Measurements from ENCODE around the gene RAMP2.

Gene RAMP2

GRCh38 chr17:42781639-42782165 lies 20.7 kb downstream of the RAMP2 start:
- H3K36me3 ChIP-seq (ENCODE audit: control insufficient read depth, insufficient read depth, low read length) = no peaks in the 10 kb centered on the region
- H3K79me2 ChIP-seq = no peaks in the 10 kb centered on the region
- no peak for TF ChIP-seq CTCF (IDR thresholded peaks at IDR 0.05)
- H2AFZ ChIP-seq = no peak overlapping the region
- no peaks in the 10 kb centered on the region for H3K9me3 ChIP-seq (ENCODE audit: control insufficient read depth, low read length)
- H3K4me1 ChIP-seq = no peaks in the 10 kb centered on the region
- H3K4me3 ChIP-seq (ENCODE audit: low read depth, low read length) = no peak overlapping the region
- peaks cover 7% of the 10 kb centered on the region for H3K27me3 ChIP-seq (ENCODE audit: control insufficient read depth, insufficient read depth, low read length)
- H3K9ac ChIP-seq = no peak overlapping the region
- no peak overlapping the region for H3K27ac ChIP-seq
- H3K4me2 ChIP-seq (ENCODE audit: low read length) = no peak overlapping the region

GRCh38 chr17:42782166-42783061 lies 21.4 kb downstream of the RAMP2 start:
- Histone ChIP-seq H3K9ac (no peak overlapping the region), H3K9me3 (ENCODE audit: control insufficient read depth, low read length) (no peaks in the 10 kb centered on the region), H3K4me2 (ENCODE audit: low read length) (no peak overlapping the region), H3K36me3 (ENCODE audit: control insufficient read depth, insufficient read depth, low read length) (no peaks in the 10 kb centered on the region), H3K4me1 (no peaks in the 10 kb centered on the region), H3K27me3 (ENCODE audit: control insufficient read depth, insufficient read depth, low read length) (peaks cover 7% of the 10 kb centered on the region), H3K79me2 (no peaks in the 10 kb centered on the region), H2AFZ (no peak overlapping the region), H3K4me3 (ENCODE audit: low read depth, low read length) (no peak overlapping the region), H3K27ac (no peak overlapping the region)
- TF ChIP-seq CTCF (IDR thresholded peaks at IDR 0.05) = no peak

- Histone ChIP-seq H3K4me2 (ENCODE audit: low read length) (no peak overlapping the region), H2AFZ (no peak overlapping the region), H3K4me3 (ENCODE audit: low read depth, low read length) (no peak overlapping the region), H3K27me3 (ENCODE audit: control insufficient read depth, insufficient read depth, low read length) (peaks cover 7% of the 10 kb centered on the region), H3K9me3 (ENCODE audit: control insufficient read depth, low read length) (no peaks in the 10 kb centered on the region), H3K4me1 (no peaks in the 10 kb centered on the region), H3K36me3 (ENCODE audit: control insufficient read depth, insufficient read depth, low read length) (no peaks in the 10 kb centered on the region), H3K79me2 (no peaks in the 10 kb centered on the region), H3K27ac (no peak overlapping the region), H3K9ac (no peak overlapping the region)
- no peak for TF ChIP-seq CTCF (IDR thresholded peaks at IDR 0.05)
These were observed 22.2 kb downstream of the RAMP2 start for GRCh38 chr17:42783062-42783790.

DNA sequence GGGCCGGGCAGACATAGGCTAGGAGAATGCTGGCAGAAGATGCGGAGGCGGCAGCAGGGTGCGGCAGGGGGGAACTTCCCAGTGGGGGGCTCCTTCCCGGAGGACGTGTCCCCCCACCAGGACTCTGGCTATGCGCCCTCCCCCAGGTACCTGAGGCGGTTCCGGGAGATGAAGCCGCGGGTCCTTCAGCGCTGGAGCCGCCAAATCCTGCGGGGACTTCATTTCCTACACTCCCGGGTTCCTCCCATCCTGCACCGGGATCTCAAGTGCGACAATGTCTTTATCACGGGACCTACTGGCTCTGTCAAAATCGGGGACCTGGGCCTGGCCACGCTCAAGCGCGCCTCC lies 22.7 kb downstream of the RAMP2 start:
- no peaks in the 10 kb centered on the region for H3K4me1 ChIP-seq
- no peak overlapping the region for H3K4me3 ChIP-seq (ENCODE audit: low read depth, low read length)
- H3K27me3 ChIP-seq (ENCODE audit: control insufficient read depth, insufficient read depth, low read length) = peaks cover 7% of the 10 kb centered on the region

More for the DNA sequence above, 22.7 kb downstream of the RAMP2 start:
- Histone ChIP-seq H3K79me2 (no peaks in the 10 kb centered on the region), H3K36me3 (ENCODE audit: control insufficient read depth, insufficient read depth, low read length) (no peaks in the 10 kb centered on the region), H3K9me3 (ENCODE audit: control insufficient read depth, low read length) (no peaks in the 10 kb centered on the region), H3K27ac (no peak overlapping the region), H3K9ac (no peak overlapping the region), H3K4me2 (ENCODE audit: low read length) (no peak overlapping the region), H2AFZ (no peak overlapping the region)
- no peak for TF ChIP-seq CTCF (IDR thresholded peaks at IDR 0.05)
